22Rv1 (cell line): ENCODE results near the gene ZNF584.

Source experiments
- ZFX ChIP-seq: fragments of 450-650 bp; IDR thresholded peaks from 2 replicates; pipeline ENCODE4 v1.6.1; 2017; ENCODE audit warnings: antibody characterized with exemption, borderline replicate concordance
- TF ChIP-seq, protein P1 (sequence below): fragments of 450-650 bp; IDR thresholded peaks from 2 replicates; pipeline ENCODE4 v1.5.1; 2017; ENCODE audit warnings: mild to moderate bottlenecking

DNA sequence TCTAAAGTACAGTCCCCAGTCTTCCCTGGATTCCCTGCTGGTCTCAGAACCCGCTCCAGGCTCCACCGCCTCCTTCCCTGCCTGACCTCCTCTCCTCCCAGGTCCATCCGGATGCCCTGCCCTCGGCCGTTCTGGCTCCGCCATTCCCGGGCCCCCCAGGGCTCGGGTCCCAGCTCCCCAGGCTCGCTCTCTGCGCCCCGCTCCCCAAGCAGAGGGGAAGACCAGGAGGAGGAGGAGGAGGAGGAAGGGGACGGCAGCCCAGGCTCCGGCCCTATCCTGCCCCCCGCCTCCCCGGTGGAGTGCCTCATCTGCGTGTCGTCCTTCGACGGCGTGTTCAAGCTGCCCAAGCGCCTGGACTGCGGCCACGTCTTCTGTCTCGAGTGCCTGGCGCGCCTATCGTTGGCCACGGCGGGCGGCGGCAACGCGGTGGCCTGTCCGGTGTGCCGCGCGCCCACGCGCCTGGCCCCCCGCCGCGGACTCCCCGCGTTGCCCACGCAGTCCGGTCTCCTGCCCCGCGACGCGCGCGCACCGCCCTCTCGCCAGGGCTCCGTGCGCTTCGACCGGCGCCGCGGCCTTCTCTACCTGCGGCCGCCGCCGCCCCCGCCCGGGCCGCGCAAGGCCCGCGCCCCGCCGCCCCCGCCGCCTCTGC, 12.3 kb upstream of the ZNF584 start:
- TF ChIP-seq, protein P1, sequence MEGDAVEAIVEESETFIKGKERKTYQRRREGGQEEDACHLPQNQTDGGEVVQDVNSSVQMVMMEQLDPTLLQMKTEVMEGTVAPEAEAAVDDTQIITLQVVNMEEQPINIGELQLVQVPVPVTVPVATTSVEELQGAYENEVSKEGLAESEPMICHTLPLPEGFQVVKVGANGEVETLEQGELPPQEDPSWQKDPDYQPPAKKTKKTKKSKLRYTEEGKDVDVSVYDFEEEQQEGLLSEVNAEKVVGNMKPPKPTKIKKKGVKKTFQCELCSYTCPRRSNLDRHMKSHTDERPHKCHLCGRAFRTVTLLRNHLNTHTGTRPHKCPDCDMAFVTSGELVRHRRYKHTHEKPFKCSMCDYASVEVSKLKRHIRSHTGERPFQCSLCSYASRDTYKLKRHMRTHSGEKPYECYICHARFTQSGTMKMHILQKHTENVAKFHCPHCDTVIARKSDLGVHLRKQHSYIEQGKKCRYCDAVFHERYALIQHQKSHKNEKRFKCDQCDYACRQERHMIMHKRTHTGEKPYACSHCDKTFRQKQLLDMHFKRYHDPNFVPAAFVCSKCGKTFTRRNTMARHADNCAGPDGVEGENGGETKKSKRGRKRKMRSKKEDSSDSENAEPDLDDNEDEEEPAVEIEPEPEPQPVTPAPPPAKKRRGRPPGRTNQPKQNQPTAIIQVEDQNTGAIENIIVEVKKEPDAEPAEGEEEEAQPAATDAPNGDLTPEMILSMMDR = no peak
- no peak for TF ChIP-seq ZFX
